Memory B cell (primary cell): ENCODE results near the gene CHD5.

Experiments used
- ATAC-seq: fragments of 150-1000 bp; cut with Tn5 transposase; 2 replicates; pipeline ENCODE4 v1.10.0; 2021; ENCODE audit warnings: low read depth, mild to moderate bottlenecking, moderate library complexity
- DNase-seq, 2 donors: peaks; one replicate each; pipeline ENCODE4 v3.0.0; 2022; ENCODE audit warnings: low spot score in 2 of 2
- H3K27ac Mint-ChIP-seq: one replicate; pipeline ENCODE4 v1.8.0; 2022; ENCODE audit warnings: mild to moderate bottlenecking, moderate library complexity, mixed read lengths
- H3K27me3 Mint-ChIP-seq: one replicate; pipeline ENCODE4 v1.8.0; 2022; ENCODE audit warnings: mixed read lengths
- H3K36me3 Mint-ChIP-seq: one replicate; pipeline ENCODE4 v1.8.0; 2022; ENCODE audit warnings: mild to moderate bottlenecking, mixed read lengths
- H3K4me1 Mint-ChIP-seq: one replicate; pipeline ENCODE4 v1.8.0; 2022; ENCODE audit warnings: mixed read lengths
- H3K4me3 Mint-ChIP-seq: one replicate; pipeline ENCODE4 v1.8.0; 2022; ENCODE audit warnings: mild to moderate bottlenecking, moderate library complexity, mixed read lengths
- H3K9me3 Mint-ChIP-seq: one replicate; pipeline ENCODE4 v1.8.0; 2022; ENCODE audit warnings: mixed read lengths

Gene CHD5

DNA sequence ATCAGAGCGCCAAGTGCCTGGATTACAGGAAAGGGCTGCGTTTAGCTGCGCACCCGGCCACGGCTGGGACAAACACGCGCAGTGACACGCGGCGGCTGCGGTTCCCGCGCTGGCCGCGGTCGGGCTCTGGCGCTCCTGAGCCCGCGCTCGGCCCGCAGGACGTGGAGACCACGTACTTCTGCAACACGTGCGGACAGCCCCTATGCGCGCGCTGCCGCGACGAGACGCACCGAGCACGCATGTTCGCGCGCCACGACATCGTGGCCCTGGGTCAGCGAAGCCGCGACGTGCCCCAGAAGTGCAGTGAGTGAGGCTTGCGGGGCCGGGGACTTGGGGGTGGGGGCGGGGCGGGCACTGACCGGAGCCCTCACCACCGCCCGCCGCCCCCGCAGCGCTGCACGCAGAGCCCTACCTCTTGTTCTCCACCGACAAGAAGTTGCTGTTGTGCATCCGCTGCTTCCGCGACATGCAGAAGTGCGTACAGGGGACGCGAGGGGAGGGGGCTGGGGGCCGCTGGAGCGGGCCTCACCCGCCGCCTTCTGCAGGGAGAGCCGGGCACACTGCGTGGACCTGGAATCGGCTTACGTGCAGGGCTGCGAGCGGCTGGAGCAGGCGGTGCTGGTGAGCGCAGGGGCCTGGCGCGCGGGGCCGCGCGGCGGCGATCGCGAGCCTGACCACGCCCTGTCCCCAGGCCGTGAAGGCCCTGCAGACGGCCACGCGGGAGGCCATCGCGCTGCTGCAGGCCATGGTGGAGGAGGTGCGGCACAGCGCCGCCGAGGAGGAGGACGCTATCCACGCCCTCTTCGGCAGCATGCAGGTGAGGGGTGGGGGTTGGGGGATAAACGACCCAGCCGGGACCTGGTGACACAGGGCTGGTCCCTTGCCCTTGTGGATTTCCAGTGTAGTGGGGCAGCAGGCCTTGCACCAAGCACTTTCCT lies 28.9 kb upstream of the CHD5 start:
- Mint-ChIP-seq H3K4me1 (peaks cover 25% of the 10 kb centered on the region), H3K9me3 (no peaks in the 10 kb centered on the region), H3K27me3 (peaks cover 16% of the 10 kb centered on the region), H3K4me3 (peak overlapping the region; percentile 73), H3K27ac (no peak overlapping the region), H3K36me3 (no peaks in the 10 kb centered on the region)
- peak; percentile 48 for ATAC-seq
- DNase-seq: peak in 1 of 2 donors; percentile 20

DNA sequence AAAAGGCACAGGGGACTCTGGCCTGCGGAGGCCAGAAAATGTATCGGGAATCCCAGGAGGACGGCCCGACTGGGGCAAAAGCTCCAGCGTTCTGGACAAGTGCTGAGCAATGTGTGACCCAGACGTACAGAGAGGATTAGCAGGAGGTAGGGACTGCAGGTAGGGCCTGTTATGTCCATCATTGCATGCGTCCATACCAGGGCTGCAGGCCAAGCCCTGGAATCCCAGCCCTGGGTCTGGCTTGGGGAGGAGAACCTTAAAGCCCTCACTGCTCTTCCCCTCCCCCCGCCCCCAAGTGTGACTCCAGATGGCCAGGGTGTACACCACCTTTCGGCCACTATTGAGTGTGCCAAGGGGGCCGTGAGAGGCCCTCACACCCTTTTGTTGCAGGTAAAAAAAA lies 27.8 kb upstream of the CHD5 start:
- Mint-ChIP-seq H3K27me3 (peaks cover 15% of the 10 kb centered on the region), H3K27ac (no peak overlapping the region), H3K36me3 (no peaks in the 10 kb centered on the region), H3K4me3 (no peak overlapping the region), H3K9me3 (no peaks in the 10 kb centered on the region), H3K4me1 (peaks cover 20% of the 10 kb centered on the region)
- DNase-seq (peak in 1 of 2 donors; percentile 11), ATAC-seq (no peak)

DNA sequence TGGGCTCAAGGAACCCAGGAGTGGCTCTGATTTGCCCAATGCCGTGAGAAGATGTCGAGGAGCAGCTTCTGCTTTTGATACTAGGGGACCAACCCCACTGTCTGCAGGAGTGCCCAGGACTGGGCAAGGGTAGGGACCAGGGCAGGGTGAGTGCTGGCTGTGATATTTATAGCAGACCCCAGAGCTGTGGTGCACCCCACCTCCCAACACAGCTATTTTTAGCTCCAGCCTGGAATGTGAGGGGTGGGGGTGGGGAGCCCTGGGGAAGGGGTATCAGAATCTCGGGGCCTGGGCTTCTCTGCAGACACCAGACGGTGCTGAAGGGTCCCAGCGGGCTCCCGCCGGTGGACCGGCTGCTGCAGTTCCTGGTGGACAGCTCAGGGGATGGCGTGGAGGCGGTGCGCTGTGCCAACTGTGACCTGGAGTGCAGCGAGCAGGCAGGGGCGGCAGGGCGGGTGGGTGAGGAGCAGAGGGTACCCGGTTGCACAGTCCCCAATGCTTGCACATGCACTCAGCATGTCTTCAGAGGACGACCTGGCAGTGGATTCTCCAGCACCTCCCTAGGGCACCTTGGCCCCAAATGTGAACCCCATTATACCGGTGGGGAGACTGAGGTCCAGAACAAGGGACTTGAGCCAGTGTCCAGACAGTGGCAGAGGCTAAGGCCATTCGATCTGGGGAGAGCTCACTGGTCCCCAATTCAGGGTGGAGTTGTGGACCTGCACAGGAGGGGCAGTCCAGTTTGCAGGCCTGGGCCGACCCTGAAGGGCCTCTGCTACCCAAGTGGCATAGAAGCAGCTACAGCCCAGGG lies 27.2 kb upstream of the CHD5 start:
- peak overlapping the region; percentile 50 for H3K4me3 Mint-ChIP-seq
- ATAC-seq (no peak), DNase-seq (no peak)
- H3K9me3 Mint-ChIP-seq: no peaks in the 10 kb centered on the region
- no peaks in the 10 kb centered on the region for H3K36me3 Mint-ChIP-seq
- H3K27me3 Mint-ChIP-seq: peaks cover 15% of the 10 kb centered on the region
- H3K4me1 Mint-ChIP-seq: peaks cover 14% of the 10 kb centered on the region
- no peak overlapping the region for H3K27ac Mint-ChIP-seq

DNA sequence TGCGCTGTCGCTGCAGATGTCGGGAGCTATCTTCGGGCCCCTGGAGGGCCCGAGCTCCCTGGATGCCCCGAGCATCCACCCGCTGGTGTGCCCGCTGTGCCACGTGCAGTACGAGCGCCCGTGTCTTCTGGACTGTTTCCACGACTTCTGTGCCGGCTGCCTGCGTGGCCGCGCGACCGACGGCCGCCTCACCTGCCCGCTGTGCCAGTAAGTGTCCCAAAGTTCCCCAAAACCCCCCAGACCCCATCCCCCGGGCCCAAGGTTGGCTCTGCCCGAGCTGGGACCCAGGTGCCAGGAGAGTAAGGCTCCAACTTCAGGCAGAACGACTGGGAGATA lies 26.4 kb upstream of the CHD5 start:
- H3K36me3 Mint-ChIP-seq: no peaks in the 10 kb centered on the region
- peaks cover 8% of the 10 kb centered on the region for H3K4me1 Mint-ChIP-seq
- H3K4me3 Mint-ChIP-seq: peak overlapping the region; percentile 50
- H3K27me3 Mint-ChIP-seq: peaks cover 13% of the 10 kb centered on the region
- DNase-seq (no peak), ATAC-seq (no peak)
- no peaks in the 10 kb centered on the region for H3K9me3 Mint-ChIP-seq
- H3K27ac Mint-ChIP-seq: no peak overlapping the region

DNA sequence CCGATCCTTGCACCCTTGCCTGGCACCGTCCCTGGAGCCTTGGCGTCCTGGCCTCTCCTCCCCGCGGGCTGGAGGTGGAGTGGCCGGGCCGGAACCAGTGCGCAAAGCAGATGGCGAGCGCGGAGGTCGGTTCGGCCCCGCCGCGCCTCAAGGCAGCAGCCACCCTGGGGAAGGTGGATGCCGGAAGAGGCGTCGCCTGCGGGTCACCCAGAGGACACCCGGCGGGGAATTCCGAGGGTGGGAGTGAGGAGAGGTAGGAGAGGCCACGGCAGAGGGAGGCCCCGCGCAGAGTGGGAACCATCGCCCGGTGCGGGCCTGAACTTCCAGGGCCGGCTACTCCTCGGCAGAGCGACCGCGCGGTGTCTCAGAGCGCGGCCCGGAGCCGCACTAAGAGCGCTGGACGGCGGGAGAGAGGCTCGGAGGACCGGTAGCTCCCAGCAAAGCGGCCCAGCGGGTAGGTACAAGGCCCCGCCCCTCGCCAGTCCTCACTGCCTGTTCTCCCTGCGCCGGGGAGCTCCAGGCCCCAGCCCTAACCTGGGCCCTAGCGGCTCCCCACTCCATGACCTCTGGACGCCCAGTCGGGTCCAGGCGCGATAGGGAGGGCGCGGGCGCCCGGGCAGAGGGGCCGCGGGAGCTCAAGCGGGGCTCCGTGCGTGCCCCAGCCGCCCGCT lies 25.9 kb upstream of the CHD5 start, which contains the start of gene RNF207:
RNF207 (plus strand) TSS at position 271 of the 671 bp plus-strand sequence. CDS start 417 bp downstream, outside the sequence.
- ATAC-seq (peak; percentile 50), DNase-seq (peak in 1 of 2 donors; percentile 26)
- H3K4me3 Mint-ChIP-seq: peak within 1 kb of the TSS; percentile 72
- peaks cover 1% of the 10 kb centered on the region for H3K9me3 Mint-ChIP-seq
- H3K36me3 Mint-ChIP-seq: no peaks in the 10 kb centered on the region
- peaks cover 13% of the 10 kb centered on the region for H3K27me3 Mint-ChIP-seq
- H3K4me1 Mint-ChIP-seq: peaks cover 8% of the 10 kb centered on the region
- H3K27ac Mint-ChIP-seq: no peak within 1 kb of the TSS

DNA sequence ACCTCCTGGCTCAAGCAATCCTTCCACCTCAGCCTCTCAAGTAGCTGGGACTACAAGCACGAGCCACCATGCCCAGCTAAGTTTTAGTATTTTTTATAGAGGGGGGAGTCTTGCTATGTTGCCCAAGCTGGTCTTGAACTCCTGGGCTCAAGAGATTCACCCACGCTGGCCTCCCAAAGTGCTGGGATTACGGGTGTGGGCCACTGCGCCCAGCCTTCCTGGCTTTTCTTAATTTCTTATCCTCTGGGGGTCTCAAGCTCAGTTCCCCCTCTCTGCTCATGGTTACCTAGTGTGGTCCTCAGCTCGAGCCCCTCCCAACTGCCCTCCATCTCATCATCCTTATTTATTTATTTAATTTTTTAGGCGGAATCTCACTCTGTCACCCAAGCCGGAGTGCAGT lies 22.1 kb upstream of the CHD5 start:
- H3K9me3 Mint-ChIP-seq: peaks cover 2% of the 10 kb centered on the region
- peaks cover 9% of the 10 kb centered on the region for H3K36me3 Mint-ChIP-seq
- peaks cover 24% of the 10 kb centered on the region for H3K4me1 Mint-ChIP-seq
- H3K27me3 Mint-ChIP-seq: peaks cover 5% of the 10 kb centered on the region
- ATAC-seq: no peak
- DNase-seq: no peak
- no peak overlapping the region for H3K4me3 Mint-ChIP-seq
- H3K27ac Mint-ChIP-seq: no peak overlapping the region

DNA sequence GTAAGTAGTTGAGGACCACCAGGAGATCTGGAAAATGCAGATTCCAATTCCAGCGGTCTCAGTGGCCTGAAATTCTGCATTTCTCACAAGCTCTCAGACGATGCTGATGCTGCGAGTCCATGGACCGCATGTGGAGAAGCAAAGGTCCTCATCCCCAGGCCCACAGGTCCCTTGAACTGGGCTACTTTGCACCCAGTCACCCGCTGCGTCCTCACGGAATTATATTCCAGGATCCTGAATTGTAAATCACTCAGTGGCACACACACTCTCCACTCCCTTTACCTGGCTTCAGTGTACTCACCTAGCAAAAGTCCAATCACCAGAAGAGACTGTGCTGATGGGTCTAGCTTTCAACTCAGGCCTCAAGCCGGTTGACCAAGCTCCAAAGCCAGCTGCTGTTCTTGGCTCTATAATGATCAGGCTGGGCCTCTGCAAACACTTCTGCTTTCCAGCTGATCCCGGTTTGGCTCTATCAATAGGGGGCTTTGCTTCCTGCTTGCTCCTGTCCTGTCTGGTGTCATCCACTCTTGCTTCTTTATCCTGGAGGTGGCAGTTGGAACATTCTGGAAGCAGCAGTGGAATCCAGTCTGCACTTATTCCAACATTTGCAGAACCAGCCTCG lies 20.2 kb upstream of the CHD5 start:
- Mint-ChIP-seq H3K4me3 (peak overlapping the region; percentile 95), H3K9me3 (peaks cover 2% of the 10 kb centered on the region), H3K36me3 (peaks cover 17% of the 10 kb centered on the region), H3K27me3 (peaks cover 1% of the 10 kb centered on the region), H3K27ac (peak overlapping the region; percentile 24), H3K4me1 (peaks cover 27% of the 10 kb centered on the region)
- no peak for DNase-seq
- ATAC-seq: no peak

DNA sequence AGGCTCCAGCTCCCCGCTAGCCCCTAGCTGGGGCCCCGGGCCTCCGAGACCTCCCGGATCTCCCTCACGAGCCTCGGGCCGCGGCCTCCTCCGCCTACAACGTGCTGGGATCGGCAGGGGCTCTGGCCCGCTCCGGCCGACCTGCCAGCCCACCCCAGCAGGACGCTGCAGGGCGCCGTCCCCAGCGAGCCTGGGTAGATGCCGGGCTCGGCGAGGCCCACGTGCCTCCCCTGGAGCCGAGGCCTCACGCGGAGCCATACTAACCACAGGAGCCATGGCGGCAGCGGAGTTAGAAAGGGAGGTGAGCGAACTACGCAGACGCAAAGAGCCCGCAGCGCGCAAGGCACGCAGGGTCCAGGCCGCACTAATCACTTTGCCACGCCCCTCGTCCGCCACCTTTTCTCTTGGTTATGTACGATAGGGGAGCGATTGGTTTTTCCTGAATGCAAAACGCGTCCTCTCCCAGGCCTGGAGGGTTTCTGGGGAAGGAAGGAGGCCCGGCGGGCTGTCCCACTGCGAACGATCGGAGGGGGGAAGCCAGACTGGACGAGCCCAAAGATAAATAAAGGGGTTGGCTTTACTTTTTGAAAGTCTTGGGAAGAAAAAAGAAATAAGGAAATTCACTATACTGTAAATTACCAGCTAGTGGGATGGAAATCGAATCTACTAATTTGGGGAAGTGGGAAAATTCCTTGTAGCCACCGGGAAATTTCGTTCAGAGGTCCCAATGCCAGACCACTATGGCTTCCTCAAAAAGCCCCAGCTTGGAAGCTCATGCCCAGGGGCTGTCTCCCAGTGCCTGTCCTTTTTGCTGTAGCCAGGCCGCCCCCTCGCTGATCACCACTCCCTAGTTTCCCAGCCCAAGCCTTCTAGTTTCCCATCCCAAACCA lies 19.4 kb upstream of the CHD5 start, which contains the start of gene RPL22:
RPL22 (minus strand) TSS at position 298 of the 890 bp plus-strand sequence; CDS start at position 276, 22 bp downstream.
- Mint-ChIP-seq H3K4me3 (peak within 1 kb of the TSS; percentile 95), H3K4me1 (peaks cover 27% of the 10 kb centered on the region), H3K9me3 (peaks cover 2% of the 10 kb centered on the region), H3K27me3 (peaks cover 1% of the 10 kb centered on the region), H3K27ac (peak within 1 kb of the TSS; percentile 95), H3K36me3 (peaks cover 17% of the 10 kb centered on the region)
- DNase-seq (peak; percentile 84 to 92), ATAC-seq (peak; percentile 95)

DNA sequence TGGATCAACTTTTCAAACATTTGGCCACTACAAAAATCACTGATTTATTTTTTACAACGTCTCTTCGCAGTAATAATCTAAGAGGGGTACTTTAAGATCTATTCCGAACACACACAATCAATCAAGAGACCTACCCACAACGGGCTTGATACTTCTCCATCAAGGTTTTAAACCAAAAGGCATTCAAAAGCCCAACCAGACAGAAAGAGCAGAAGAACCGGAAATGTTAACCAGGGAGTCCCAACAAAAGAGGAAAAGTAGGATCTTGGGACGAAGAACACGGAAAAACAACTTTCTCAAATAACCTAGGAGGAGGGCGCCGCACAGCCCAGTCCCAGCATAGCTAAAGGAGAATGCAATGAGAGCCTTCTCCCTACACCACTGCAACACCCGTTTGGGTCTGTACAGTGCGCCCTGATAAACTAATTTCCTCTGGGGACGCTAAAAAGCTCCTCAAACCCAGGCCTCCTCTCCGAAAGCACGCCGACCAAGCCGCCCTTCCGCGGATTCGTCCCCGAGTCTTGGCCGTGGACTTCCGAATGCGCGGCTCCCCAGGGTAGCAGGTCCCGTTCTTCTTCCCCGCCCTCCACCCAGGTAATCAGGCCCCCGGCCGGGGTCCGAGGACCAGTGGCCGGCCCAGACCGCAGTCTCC lies 18.7 kb upstream of the CHD5 start:
- peak; percentile 5 for ATAC-seq
- Mint-ChIP-seq H3K4me1 (peaks cover 27% of the 10 kb centered on the region), H3K9me3 (peaks cover 2% of the 10 kb centered on the region), H3K27ac (peak overlapping the region; percentile 95), H3K27me3 (no peaks in the 10 kb centered on the region), H3K4me3 (peak overlapping the region; percentile 95), H3K36me3 (peaks cover 17% of the 10 kb centered on the region)
- DNase-seq: no peak

DNA sequence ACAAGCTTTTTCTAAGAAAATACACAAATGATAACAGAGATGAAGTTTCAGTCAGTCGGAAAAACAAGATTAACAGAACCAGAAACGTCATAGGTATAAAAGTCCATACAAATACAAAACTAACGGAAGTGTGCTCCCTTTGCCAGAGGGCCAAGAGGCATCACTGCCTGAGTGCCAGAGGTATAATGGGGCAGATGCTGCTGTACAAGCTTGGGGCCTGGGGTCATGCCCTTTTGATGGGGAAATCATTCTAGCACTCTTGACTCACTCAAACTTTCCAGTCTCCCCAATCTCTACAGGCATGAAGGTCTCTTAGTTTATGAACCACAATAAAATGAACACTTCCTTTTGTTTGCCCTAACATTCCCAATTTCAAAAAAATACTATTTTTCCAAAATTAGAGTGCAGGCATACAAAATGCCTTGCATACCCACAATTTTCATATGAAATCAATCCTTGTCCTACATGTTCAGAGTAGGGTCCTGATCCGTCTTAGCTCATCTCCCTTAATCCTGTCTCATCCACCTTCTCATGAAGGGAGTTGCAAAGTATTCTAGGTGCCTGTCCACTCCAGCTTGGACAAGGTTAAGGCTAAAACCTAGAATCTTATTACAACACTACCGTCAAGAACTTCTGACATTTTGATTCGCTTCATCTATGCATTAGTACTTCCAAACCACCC lies 17.8 kb upstream of the CHD5 start:
- Mint-ChIP-seq H3K4me3 (peak overlapping the region; percentile 95), H3K4me1 (peaks cover 28% of the 10 kb centered on the region), H3K27me3 (no peaks in the 10 kb centered on the region), H3K36me3 (peaks cover 19% of the 10 kb centered on the region), H3K27ac (peak overlapping the region; percentile 95), H3K9me3 (peaks cover 2% of the 10 kb centered on the region)
- ATAC-seq (no peak), DNase-seq (no peak)

DNA sequence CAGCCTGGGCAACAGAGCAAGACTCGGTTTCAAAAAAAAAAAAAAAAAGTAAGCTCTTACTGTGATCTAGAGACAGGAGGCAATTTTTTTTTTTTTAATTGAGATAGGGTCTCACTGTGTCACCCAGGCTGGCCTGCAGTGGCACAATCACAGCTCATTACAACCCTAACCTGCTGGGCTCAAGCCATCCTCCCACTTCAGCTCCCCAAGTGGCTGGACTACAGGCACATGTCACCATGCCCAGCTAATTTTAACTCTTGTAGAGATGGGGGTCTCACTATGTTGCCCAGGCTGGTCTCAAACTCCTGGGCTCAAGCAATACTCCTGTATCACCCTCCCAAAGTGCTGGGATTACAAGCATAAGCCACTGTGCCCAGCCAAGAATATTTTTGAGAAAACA lies 11.8 kb upstream of the CHD5 start:
- H3K4me3 Mint-ChIP-seq: no peak overlapping the region
- H3K36me3 Mint-ChIP-seq: peaks cover 23% of the 10 kb centered on the region
- H3K27me3 Mint-ChIP-seq: no peaks in the 10 kb centered on the region
- H3K4me1 Mint-ChIP-seq: peaks cover 15% of the 10 kb centered on the region
- ATAC-seq (no peak), DNase-seq (no peak)
- H3K27ac Mint-ChIP-seq: no peak overlapping the region
- H3K9me3 Mint-ChIP-seq: no peaks in the 10 kb centered on the region

DNA sequence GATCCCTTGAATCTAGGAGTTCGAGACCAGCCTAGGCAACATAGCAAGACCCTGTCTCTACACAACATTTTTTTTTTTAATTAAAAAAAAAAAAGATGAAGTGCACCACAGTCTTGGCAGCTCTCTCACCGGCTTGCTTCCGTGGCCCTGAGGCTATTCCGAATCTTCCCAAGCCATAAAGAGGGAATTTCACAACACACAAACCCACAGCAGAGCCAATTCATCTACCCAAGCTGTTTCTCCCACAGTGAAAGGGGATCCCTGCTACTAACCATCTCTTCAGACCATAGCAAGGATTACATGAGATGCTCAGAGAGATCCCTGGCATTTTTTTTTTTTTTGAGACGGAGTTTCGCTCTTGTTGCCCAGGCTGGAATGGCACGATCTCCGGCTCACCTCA lies 8.3 kb upstream of the CHD5 start:
- Mint-ChIP-seq H3K4me1 (peaks cover 14% of the 10 kb centered on the region), H3K4me3 (no peak overlapping the region), H3K36me3 (peaks cover 28% of the 10 kb centered on the region), H3K27ac (no peak overlapping the region), H3K27me3 (no peaks in the 10 kb centered on the region), H3K9me3 (no peaks in the 10 kb centered on the region)
- ATAC-seq (no peak), DNase-seq (no peak)
